H9 (cell line): ENCODE results near the gene ADCY5. TPM values are rescaled to one million over a fixed set of nuclear protein-coding genes. Genes with fewer than 3 reads are reported as not detected.

ENCODE experiments used
- DNase-seq: peaks from one replicate; pipeline ENCODE4 v3.0.0-alpha.2; 2017
- H2AFZ ChIP-seq: one replicate; pipeline ENCODE4 v1.6.1; 2013; ENCODE audit warnings: mild to moderate bottlenecking, low read length, control low read depth, moderate library complexity
- H2AK5ac ChIP-seq: 2 replicates; pipeline ENCODE4 v1.6.1; 2013; ENCODE audit warnings: low read length, control low read depth, mixed read lengths; ENCODE audit not compliant: insufficient read length
- H2BK120ac ChIP-seq: one replicate; pipeline ENCODE4 v1.6.1; 2013; ENCODE audit warnings: low read depth, mild to moderate bottlenecking, low read length, control low read depth, inconsistent platforms; ENCODE audit not compliant: poor library complexity, severe bottlenecking
- H2BK12ac ChIP-seq: 2 replicates; pipeline ENCODE4 v1.6.1; 2013; ENCODE audit warnings: low read length, control low read depth, mixed read lengths, low read depth; ENCODE audit not compliant: insufficient read length
- H2BK15ac ChIP-seq: 2 replicates; pipeline ENCODE4 v1.6.1; 2013; ENCODE audit warnings: low read depth, low read length, control low read depth
- H2BK20ac ChIP-seq: one replicate; pipeline ENCODE4 v1.6.1; 2013; ENCODE audit warnings: low read depth, mild to moderate bottlenecking, low read length, control low read depth, inconsistent platforms; ENCODE audit not compliant: poor library complexity, severe bottlenecking
- H2BK5ac ChIP-seq: 2 replicates; pipeline ENCODE4 v1.6.1; 2013; ENCODE audit warnings: low read length, control low read depth, mixed read lengths; ENCODE audit not compliant: insufficient read length
- H3K14ac ChIP-seq: 2 replicates; pipeline ENCODE4 v1.6.1; 2013; ENCODE audit warnings: low read length, control low read depth; ENCODE audit not compliant: insufficient read depth
- H3K18ac ChIP-seq: 2 replicates; pipeline ENCODE4 v1.6.1; 2013; ENCODE audit warnings: low read depth, mild to moderate bottlenecking, mixed read lengths, low read length, control low read depth; ENCODE audit not compliant: insufficient read length
- H3K23ac ChIP-seq: 2 replicates; pipeline ENCODE4 v1.6.1; 2013; ENCODE audit warnings: low read length, control low read depth, mixed read lengths, low read depth; ENCODE audit not compliant: insufficient read length
- H3K23me2 ChIP-seq: 2 replicates; pipeline ENCODE4 v1.6.1; 2013; ENCODE audit warnings: low read depth, mild to moderate bottlenecking, mixed read lengths, low read length, control low read depth; ENCODE audit not compliant: insufficient read length, poor library complexity, severe bottlenecking
- H3K27ac ChIP-seq: 2 replicates; pipeline ENCODE4 v1.5.1; 2013; ENCODE audit warnings: low read length, control low read depth, mixed read lengths, low read depth; ENCODE audit not compliant: insufficient read length
- H3K27me3 ChIP-seq: 2 replicates; pipeline ENCODE4 v1.6.1; 2013; ENCODE audit warnings: low read length, control low read depth, inconsistent platforms; ENCODE audit not compliant: insufficient read depth
- H3K4ac ChIP-seq: 2 replicates; pipeline ENCODE4 v1.6.1; 2013; ENCODE audit warnings: low read depth, mild to moderate bottlenecking, control low read depth, inconsistent platforms, low read length, moderate library complexity
- H3K4me1 ChIP-seq: 2 replicates; pipeline ENCODE4 v1.6.1; 2013; ENCODE audit warnings: low read length, control low read depth, inconsistent platforms; ENCODE audit not compliant: insufficient read depth
- H3K4me2 ChIP-seq: 2 replicates; pipeline ENCODE4 v1.6.1; 2013; ENCODE audit warnings: low read length, control low read depth, mixed read lengths; ENCODE audit not compliant: insufficient read length, insufficient read depth
- H3K56ac ChIP-seq: 2 replicates; pipeline ENCODE4 v1.6.1; 2013; ENCODE audit warnings: low read depth, mild to moderate bottlenecking, mixed read lengths, low read length, control low read depth; ENCODE audit not compliant: insufficient read length
- H3K79me1 ChIP-seq: 2 replicates; pipeline ENCODE4 v1.6.1; 2013; ENCODE audit warnings: low read depth, mild to moderate bottlenecking, moderate library complexity, low read length, control low read depth, inconsistent platforms; ENCODE audit not compliant: insufficient read depth, poor library complexity, severe bottlenecking
- H3K79me2 ChIP-seq: 2 replicates; pipeline ENCODE4 v1.6.1; 2013; ENCODE audit warnings: low read length, control low read depth, inconsistent platforms; ENCODE audit not compliant: insufficient read depth
- H3K9ac ChIP-seq: 2 replicates; pipeline ENCODE4 v1.6.1; 2013; ENCODE audit warnings: low read length, control low read depth, mixed read lengths; ENCODE audit not compliant: insufficient read length; ENCODE audit errors: extremely low read depth
- H3K9me3 ChIP-seq: one replicate; pipeline ENCODE4 v1.6.1; 2013; ENCODE audit warnings: low read depth, low read length, inconsistent platforms; ENCODE audit not compliant: control insufficient read depth
- H3T11ph ChIP-seq: one replicate; pipeline ENCODE4 v1.6.1; 2013; ENCODE audit warnings: mild to moderate bottlenecking, low read length, control low read depth, inconsistent platforms
- H4K20me1 ChIP-seq: one replicate; pipeline ENCODE4 v1.6.1; 2013; ENCODE audit not compliant: control insufficient read depth, insufficient read length, insufficient read depth
- H4K5ac ChIP-seq: 2 replicates; pipeline ENCODE4 v1.6.1; 2013; ENCODE audit warnings: low read depth, mild to moderate bottlenecking, mixed read lengths, low read length, control low read depth; ENCODE audit not compliant: insufficient read length
- H4K8ac ChIP-seq: replicated peaks from 2 replicates; pipeline ENCODE4 v1.6.1; 2013; ENCODE audit warnings: low read length, control low read depth, mixed read lengths, low read depth; ENCODE audit not compliant: insufficient read length
- H4K91ac ChIP-seq: 2 replicates; pipeline ENCODE4 v1.6.1; 2013; ENCODE audit warnings: low read depth, mild to moderate bottlenecking, moderate library complexity, mixed read lengths, low read length, control low read depth; ENCODE audit not compliant: insufficient read length
- H3K27ac Mint-ChIP-seq, 3 experiments: 2 replicates in 2 of 3; 3 replicates in 1 of 3; pipeline ENCODE4 v1.8.0; 2020 to 2021; ENCODE audit warnings: mixed read lengths in 3 of 3, mild to moderate bottlenecking in 1 of 3, moderate library complexity in 1 of 3
- H3K27me3 Mint-ChIP-seq: 2 replicates; pipeline ENCODE4 v1.8.0; 2021; ENCODE audit warnings: low read depth, mild to moderate bottlenecking, moderate library complexity, mixed read lengths
- H3K36me3 Mint-ChIP-seq, 3 experiments: 2 replicates in 2 of 3; 3 replicates in 1 of 3; pipeline ENCODE4 v1.8.0; 2020 to 2021; ENCODE audit warnings: low read depth in 3 of 3, mixed read lengths in 3 of 3; ENCODE audit not compliant: insufficient read depth in 1 of 3
- H3K4me1 Mint-ChIP-seq, 2 experiments: 2 replicates each; pipeline ENCODE4 v1.8.0; 2020; ENCODE audit warnings: mixed read lengths in 2 of 2
- H3K4me3 Mint-ChIP-seq, 2 experiments: 2 replicates in 1 of 2; 3 replicates in 1 of 2; pipeline ENCODE4 v1.8.0; 2020 to 2021; ENCODE audit warnings: mild to moderate bottlenecking in 2 of 2, mixed read lengths in 2 of 2, moderate library complexity in 1 of 2
- H3K9me3 Mint-ChIP-seq, 2 experiments: 2 replicates in 1 of 2; 3 replicates in 1 of 2; pipeline ENCODE4 v1.8.0; 2020; ENCODE audit warnings: mild to moderate bottlenecking in 2 of 2, mixed read lengths in 2 of 2, moderate library complexity in 1 of 2
- WGBS: extraction: QIAGEN DNeasy Blood & Tissue Kit; methylation state at CpG from one replicate; pipeline ENCODE4 v1.1.7; 2013; ENCODE audit warnings: missing lambda C conversion rate, low lambda C conversion rate, mixed read lengths; ENCODE audit not compliant: insufficient read length; ENCODE audit errors: extremely low coverage; 5-methylcytosine and 5-hydroxymethylcytosine counted together
- total RNA-seq: library from RNA; stranded (reverse); gene quantifications from 2 replicates; pipeline ENCODE4 v1.2.1, GENCODE V29; 2021
- TF ChIP-seq, protein P1 (sequence below): fragments of 200-600 bp; sonication (generic); conservative IDR thresholded peaks from 3 replicates; pipeline ENCODE4 v1.8.0; 2021; ENCODE audit warnings: antibody characterized with exemption, mild to moderate bottlenecking

The ADCY5 gene
- total RNA-seq, 1 experiment from 2014 or later, result 5.0 TPM

DNA sequence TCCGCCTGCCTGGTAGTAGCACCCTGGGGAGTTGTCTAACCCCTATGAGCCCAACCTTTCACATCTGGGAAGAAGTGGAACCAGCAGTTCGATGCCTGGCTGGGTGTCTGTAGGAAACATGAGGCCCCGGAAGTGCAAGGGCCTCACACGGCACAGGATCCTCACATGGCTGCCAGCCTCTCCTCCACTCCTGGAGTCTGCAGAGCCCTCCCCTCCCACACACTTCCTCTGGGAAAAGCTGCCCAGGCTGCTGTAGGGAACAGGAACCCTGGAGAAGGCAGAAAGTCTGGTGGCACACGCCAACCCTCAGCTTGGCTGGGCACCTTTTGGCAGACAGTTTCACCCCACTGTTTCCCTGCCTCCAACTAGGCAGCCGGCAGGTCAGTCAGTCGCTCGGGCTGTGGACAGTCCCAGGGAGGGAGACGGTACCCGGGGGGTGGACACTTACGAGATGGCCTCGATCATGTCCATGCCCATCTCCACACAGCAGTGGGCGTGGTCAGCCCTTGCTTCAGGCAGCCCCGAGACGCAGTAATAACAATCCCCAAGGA is 118.4 kb downstream of the ADCY5 start:
- no peak overlapping the region for H4K5ac ChIP-seq
- DNase-seq, result no peak
- H4K91ac ChIP-seq, result no peak overlapping the region
- H3K36me3 Mint-ChIP-seq, result no peaks in the 10 kb centered on the region; a peak in 1 of 7 replicates
- no CpG with 5 or more reads among the region's 15 CpGs for WGBS
- H3K9me3 Mint-ChIP-seq, result no peaks in the 10 kb centered on the region; a peak in 1 of 5 replicates
- no peak overlapping the region for H3K4me3 Mint-ChIP-seq
- no peak overlapping the region for H2BK12ac ChIP-seq
- peaks cover 2% of the 10 kb centered on the region for H3K27me3 Mint-ChIP-seq
- no peak overlapping the region for H3K4me2 ChIP-seq
- H3K27ac ChIP-seq, result no peak overlapping the region
- peaks cover 11 to 18% of the 10 kb centered on the region in 2 experiments for H3K4me1 Mint-ChIP-seq
- H3T11ph ChIP-seq, result no peak overlapping the region
- H3K9ac ChIP-seq, result no peak overlapping the region
- no peak overlapping the region for H2AFZ ChIP-seq
- no peak overlapping the region for H2BK15ac ChIP-seq
- no peak overlapping the region for H3K56ac ChIP-seq
- no peaks in the 10 kb centered on the region for H3K27me3 ChIP-seq
- no peaks in the 10 kb centered on the region for H3K9me3 ChIP-seq
- no peak overlapping the region for H2BK20ac ChIP-seq
- H2BK120ac ChIP-seq, result no peak overlapping the region
- TF ChIP-seq, protein P1, sequence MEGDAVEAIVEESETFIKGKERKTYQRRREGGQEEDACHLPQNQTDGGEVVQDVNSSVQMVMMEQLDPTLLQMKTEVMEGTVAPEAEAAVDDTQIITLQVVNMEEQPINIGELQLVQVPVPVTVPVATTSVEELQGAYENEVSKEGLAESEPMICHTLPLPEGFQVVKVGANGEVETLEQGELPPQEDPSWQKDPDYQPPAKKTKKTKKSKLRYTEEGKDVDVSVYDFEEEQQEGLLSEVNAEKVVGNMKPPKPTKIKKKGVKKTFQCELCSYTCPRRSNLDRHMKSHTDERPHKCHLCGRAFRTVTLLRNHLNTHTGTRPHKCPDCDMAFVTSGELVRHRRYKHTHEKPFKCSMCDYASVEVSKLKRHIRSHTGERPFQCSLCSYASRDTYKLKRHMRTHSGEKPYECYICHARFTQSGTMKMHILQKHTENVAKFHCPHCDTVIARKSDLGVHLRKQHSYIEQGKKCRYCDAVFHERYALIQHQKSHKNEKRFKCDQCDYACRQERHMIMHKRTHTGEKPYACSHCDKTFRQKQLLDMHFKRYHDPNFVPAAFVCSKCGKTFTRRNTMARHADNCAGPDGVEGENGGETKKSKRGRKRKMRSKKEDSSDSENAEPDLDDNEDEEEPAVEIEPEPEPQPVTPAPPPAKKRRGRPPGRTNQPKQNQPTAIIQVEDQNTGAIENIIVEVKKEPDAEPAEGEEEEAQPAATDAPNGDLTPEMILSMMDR, result no peak
- no peak overlapping the region for H4K8ac ChIP-seq
- no peaks in the 10 kb centered on the region for H3K23me2 ChIP-seq
- no peak overlapping the region for H2AK5ac ChIP-seq
- H3K79me2 ChIP-seq, result no peaks in the 10 kb centered on the region
- H3K18ac ChIP-seq, result no peak overlapping the region
- no peak overlapping the region for H3K23ac ChIP-seq
- no peaks in the 10 kb centered on the region for H3K4me1 ChIP-seq
- no peak overlapping the region for H3K14ac ChIP-seq
- no peaks in the 10 kb centered on the region for H4K20me1 ChIP-seq
- H2BK5ac ChIP-seq, result no peak overlapping the region
- H3K4ac ChIP-seq, result no peak overlapping the region
- peak overlapping the region in 1 of 3 experiments; percentile 3; a peak in 1 of 7 replicates for H3K27ac Mint-ChIP-seq
- no peaks in the 10 kb centered on the region for H3K79me1 ChIP-seq
